ENCODE data around the gene BTBD2.

Gene BTBD2

GRCh38 chr19:1977120-1977519 lies 38.4 kb downstream of the BTBD2 start:
- H3K4me3 Mint-ChIP-seq: no peak overlapping the region

GRCh38 chr19:1975162-1975480 lies 40.4 kb downstream of the BTBD2 start:
- Mint-ChIP-seq H3K27ac (no peak overlapping the region), H3K36me3 (peaks cover 43% of the 10 kb centered on the region), H3K4me1 (peaks cover 10% of the 10 kb centered on the region), H3K9me3 (no peaks in the 10 kb centered on the region), H3K4me3 (no peak overlapping the region)
- no peak for ATAC-seq
- DNase-seq (ENCODE audit: low spot score in 2 of 2): no peak

More at GRCh38 chr19:1977120-1977519, 38.4 kb downstream of the BTBD2 start:
- ATAC-seq (no peak), DNase-seq (ENCODE audit: low spot score in 2 of 2) (no peak)
- Mint-ChIP-seq H3K9me3 (no peaks in the 10 kb centered on the region), H3K27ac (no peak overlapping the region), H3K4me1 (peaks cover 10% of the 10 kb centered on the region), H3K36me3 (peaks cover 57% of the 10 kb centered on the region)

- Mint-ChIP-seq H3K36me3 (peaks cover 38% of the 10 kb centered on the region), H3K4me1 (peaks cover 11% of the 10 kb centered on the region), H3K27ac (no peak overlapping the region), H3K9me3 (no peaks in the 10 kb centered on the region), H3K4me3 (no peak overlapping the region)
- ATAC-seq (no peak), DNase-seq (ENCODE audit: low spot score in 2 of 2) (no peak)
Observed at GRCh38 chr19:1974381-1975161, 40.9 kb downstream of the BTBD2 start.

- ATAC-seq (no peak), DNase-seq (ENCODE audit: low spot score in 2 of 2) (no peak)
- no peak overlapping the region for H3K27ac Mint-ChIP-seq
- H3K36me3 Mint-ChIP-seq: peaks cover 26% of the 10 kb centered on the region
- peaks cover 28% of the 10 kb centered on the region for H3K4me1 Mint-ChIP-seq
- no peak overlapping the region for H3K4me3 Mint-ChIP-seq
- no peaks in the 10 kb centered on the region for H3K9me3 Mint-ChIP-seq
Observed at GRCh38 chr19:1970806-1971502, 44.6 kb downstream of the BTBD2 start.

GRCh38 chr19:1970003-1970805 lies 45.3 kb downstream of the BTBD2 start:
- DNase-seq (ENCODE audit: low spot score in 2 of 2) (no peak), ATAC-seq (no peak)
- Mint-ChIP-seq H3K27ac (no peak overlapping the region), H3K4me1 (peaks cover 30% of the 10 kb centered on the region), H3K9me3 (no peaks in the 10 kb centered on the region), H3K4me3 (no peak overlapping the region), H3K36me3 (peaks cover 22% of the 10 kb centered on the region)

- no peaks in the 10 kb centered on the region for H3K9me3 Mint-ChIP-seq
- DNase-seq (ENCODE audit: low spot score in 2 of 2): no peak
- H3K36me3 Mint-ChIP-seq: peaks cover 18% of the 10 kb centered on the region
- peaks cover 30% of the 10 kb centered on the region for H3K4me1 Mint-ChIP-seq
- no peak overlapping the region for H3K4me3 Mint-ChIP-seq
- ATAC-seq: no peak
- no peak overlapping the region for H3K27ac Mint-ChIP-seq
Observed at GRCh38 chr19:1969176-1970002, 46.1 kb downstream of the BTBD2 start.

- Mint-ChIP-seq H3K36me3 (peaks cover 18% of the 10 kb centered on the region), H3K27ac (no peak overlapping the region), H3K4me1 (peaks cover 28% of the 10 kb centered on the region), H3K4me3 (no peak overlapping the region), H3K9me3 (no peaks in the 10 kb centered on the region)
- ATAC-seq: no peak
- DNase-seq (ENCODE audit: low spot score in 2 of 2): no peak
Observed at GRCh38 chr19:1968279-1969175, 47.0 kb downstream of the BTBD2 start.

- peak overlapping the region; percentile 77 for H3K27ac Mint-ChIP-seq
- peaks cover 22% of the 10 kb centered on the region for H3K4me1 Mint-ChIP-seq
- H3K9me3 Mint-ChIP-seq: no peaks in the 10 kb centered on the region
- peak overlapping the region; percentile 61 for H3K4me3 Mint-ChIP-seq
- H3K36me3 Mint-ChIP-seq: peaks cover 18% of the 10 kb centered on the region
- no peak for DNase-seq (ENCODE audit: low spot score in 2 of 2)
- peak; percentile 68 for ATAC-seq
Observed at GRCh38 chr19:1967087-1967608, 48.4 kb downstream of the BTBD2 start.

GRCh38 chr19:1962674-1963073 lies 52.8 kb downstream of the BTBD2 start:
- DNase-seq (ENCODE audit: low spot score in 2 of 2): no peak
- peaks cover 19% of the 10 kb centered on the region for H3K36me3 Mint-ChIP-seq
- no peak overlapping the region for H3K4me3 Mint-ChIP-seq
- peaks cover 40% of the 10 kb centered on the region for H3K4me1 Mint-ChIP-seq
- no peak for ATAC-seq
- no peaks in the 10 kb centered on the region for H3K9me3 Mint-ChIP-seq
- H3K27ac Mint-ChIP-seq: no peak overlapping the region

GRCh38 chr19:1961000-1961883 lies 54.3 kb downstream of the BTBD2 start:
- Mint-ChIP-seq H3K4me3 (peak overlapping the region; percentile 11), H3K27ac (peak overlapping the region; percentile 56), H3K9me3 (no peaks in the 10 kb centered on the region), H3K36me3 (peaks cover 13% of the 10 kb centered on the region), H3K4me1 (peaks cover 42% of the 10 kb centered on the region)
- ATAC-seq (peak; percentile 14), DNase-seq (ENCODE audit: low spot score in 2 of 2) (no peak)

GRCh38 chr19:1959928-1960589 lies 55.5 kb downstream of the BTBD2 start:
- ATAC-seq (no peak), DNase-seq (ENCODE audit: low spot score in 2 of 2) (no peak)
- Mint-ChIP-seq H3K4me3 (no peak overlapping the region), H3K27ac (no peak overlapping the region), H3K4me1 (peaks cover 39% of the 10 kb centered on the region), H3K36me3 (peaks cover 13% of the 10 kb centered on the region), H3K9me3 (no peaks in the 10 kb centered on the region)

- Mint-ChIP-seq H3K36me3 (peaks cover 18% of the 10 kb centered on the region), H3K27ac (no peak overlapping the region), H3K9me3 (no peaks in the 10 kb centered on the region), H3K4me1 (peaks cover 39% of the 10 kb centered on the region), H3K4me3 (no peak overlapping the region)
- DNase-seq (ENCODE audit: low spot score in 2 of 2) (no peak), ATAC-seq (no peak)
Observed at GRCh38 chr19:1957562-1958248, 57.8 kb downstream of the BTBD2 start.
